Mononuclear cell (primary cell): Measurements from ENCODE around the gene CBX4. TPM values are rescaled to one million over a fixed set of nuclear protein-coding genes. Genes with fewer than 3 reads are reported as not detected.

Experiments
- H3K27me3 ChIP-seq: 2 replicates; pipeline ENCODE4 v1.6.0; 2011; ENCODE audit warnings: low read length, control low read depth; ENCODE audit not compliant: insufficient read depth
- H3K4me1 ChIP-seq: 2 replicates; pipeline ENCODE4 v1.5.1; 2011; ENCODE audit warnings: mild to moderate bottlenecking, low read length, control low read depth; ENCODE audit not compliant: insufficient read depth
- H3K4me3 ChIP-seq: 2 replicates; pipeline ENCODE4 v1.5.1; 2011; ENCODE audit warnings: mild to moderate bottlenecking, low read length, moderate library complexity
- H3K9me3 ChIP-seq: 2 replicates; pipeline ENCODE4 v1.5.1; 2011; ENCODE audit warnings: low read depth, mild to moderate bottlenecking, control low read depth, low read length
- total RNA-seq: library from RNA; depleted of rRNA; stranded (reverse); fragments of >200 nt; gene quantifications from one replicate; pipeline ENCODE4 v1.2.3, GENCODE V29; 2012

CBX4 gene
- total RNA-seq, 1 donor = 77.2 TPM

DNA sequence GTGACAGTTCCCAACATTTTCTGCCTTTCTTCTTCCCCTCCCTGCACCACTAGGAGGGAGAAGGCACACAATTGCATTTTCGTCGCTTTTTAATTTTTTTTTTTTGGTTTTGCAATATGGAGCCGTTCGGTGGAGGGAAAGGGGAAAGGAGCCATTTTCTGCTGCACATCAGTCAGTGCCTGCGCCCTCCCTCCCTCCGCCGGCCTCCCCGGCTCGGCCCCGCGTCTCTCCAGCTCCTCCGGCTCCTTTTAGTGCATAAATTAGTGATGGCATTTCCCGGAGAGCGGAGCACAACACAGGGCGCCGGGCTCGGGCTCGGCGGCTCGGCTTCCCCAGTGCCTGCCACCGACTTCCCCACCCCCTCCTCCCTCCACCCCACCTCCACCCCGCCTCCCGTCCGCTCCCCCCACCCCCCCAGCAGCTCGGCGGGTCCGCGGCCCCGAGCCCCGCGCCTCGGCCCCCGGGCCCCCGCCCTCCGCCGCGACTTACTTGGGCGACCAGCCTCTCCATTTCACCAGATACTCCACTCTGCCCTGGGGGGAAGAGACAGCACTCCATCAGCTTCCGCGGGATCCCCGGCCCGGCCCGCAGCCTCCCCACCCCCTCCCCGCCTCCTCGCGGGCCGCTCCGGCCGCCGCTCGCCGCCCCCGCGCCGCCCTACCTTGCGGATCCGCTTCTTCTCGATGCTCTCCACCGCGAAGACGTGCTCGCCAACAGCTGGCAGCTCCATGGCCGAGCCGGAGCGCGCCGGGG is 542 bp downstream of the CBX4 start:
- Histone ChIP-seq H3K9me3 (no peaks in the 10 kb centered on the region), H3K4me1 (peaks cover 73% of the 10 kb centered on the region), H3K27me3 (peaks cover 35% of the 10 kb centered on the region), H3K4me3 (peak overlapping the region; percentile 73)

DNA sequence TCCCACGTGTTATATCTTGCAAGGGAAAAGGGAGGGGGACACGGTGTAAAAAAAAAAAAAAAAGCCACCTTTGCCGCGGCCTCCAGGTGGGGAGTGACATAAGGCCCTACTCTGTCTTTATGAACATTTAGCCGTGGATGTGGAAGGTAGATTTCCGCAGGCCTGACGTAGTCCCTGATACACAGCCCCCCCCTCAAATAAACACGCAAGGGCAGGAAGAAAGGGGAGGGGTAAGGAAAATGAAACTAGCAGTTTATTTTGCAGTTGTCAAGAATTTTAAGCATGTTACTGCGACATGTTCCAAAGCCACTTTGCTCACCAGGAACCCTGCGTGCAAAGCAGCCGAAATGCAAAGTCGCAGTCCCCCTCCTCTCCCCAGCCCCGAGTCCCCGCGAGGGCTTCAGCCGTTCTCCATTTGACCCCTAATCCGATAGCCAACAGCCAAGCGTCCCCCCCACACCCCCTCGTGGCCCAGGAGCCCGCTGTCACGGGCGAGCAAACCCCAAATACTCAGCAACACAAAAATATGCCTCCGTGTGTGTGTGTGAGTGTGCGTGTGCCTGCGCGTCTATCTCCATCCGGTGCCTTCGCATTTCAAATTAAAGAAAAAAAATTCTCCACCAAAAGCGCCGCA is 1.2 kb downstream of the CBX4 start:
- Histone ChIP-seq H3K9me3 (no peaks in the 10 kb centered on the region), H3K4me1 (peaks cover 69% of the 10 kb centered on the region), H3K4me3 (peak overlapping the region; percentile 73), H3K27me3 (peaks cover 31% of the 10 kb centered on the region)

DNA sequence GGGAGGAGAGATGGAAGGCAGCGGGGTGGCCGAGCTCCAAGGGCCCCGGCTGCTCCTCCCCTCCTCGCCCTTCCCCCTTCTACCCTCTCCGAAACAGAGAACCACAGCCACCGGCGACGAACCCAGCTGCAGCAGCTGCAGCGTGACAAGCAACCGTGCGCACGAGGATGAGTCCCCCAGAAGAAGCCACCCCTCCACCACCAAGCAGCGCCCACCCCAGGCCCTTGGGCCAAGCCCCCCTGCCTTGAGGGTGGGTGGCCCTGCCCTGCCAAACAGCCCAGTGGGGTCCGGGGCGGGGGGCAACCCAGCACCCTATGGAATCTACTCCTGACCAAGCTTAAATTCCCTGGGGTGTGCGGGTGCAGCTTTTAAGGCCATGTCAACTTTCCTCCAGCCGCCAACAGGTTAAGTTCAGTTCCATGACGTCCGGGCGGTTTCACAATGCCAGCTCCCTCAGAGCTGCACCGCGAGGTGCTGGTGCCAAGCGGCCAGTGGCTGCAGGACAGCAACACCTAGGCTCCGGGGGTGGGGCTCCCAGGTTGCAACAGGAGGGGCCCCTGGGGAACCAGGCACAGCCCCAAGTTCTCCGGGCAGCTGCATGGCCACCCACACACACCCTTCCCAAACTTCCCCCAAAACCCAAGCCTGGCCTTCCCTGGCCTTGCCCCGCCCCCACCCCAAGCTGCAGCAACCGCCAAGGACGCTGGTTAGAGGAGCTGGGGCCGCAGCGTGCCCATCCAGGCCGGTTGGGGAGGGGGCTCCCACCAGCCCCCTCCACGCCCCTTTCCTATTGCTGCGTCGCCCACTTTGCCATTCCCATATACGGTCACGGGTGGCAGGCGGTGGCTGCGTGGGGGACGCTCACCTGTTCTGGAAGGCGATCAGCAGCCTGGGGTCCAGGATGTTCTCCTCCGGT is 2.0 kb downstream of the CBX4 start:
- no peaks in the 10 kb centered on the region for H3K9me3 ChIP-seq
- H3K27me3 ChIP-seq = peaks cover 23% of the 10 kb centered on the region
- H3K4me1 ChIP-seq = peaks cover 68% of the 10 kb centered on the region
- H3K4me3 ChIP-seq = peak overlapping the region; percentile 73

DNA sequence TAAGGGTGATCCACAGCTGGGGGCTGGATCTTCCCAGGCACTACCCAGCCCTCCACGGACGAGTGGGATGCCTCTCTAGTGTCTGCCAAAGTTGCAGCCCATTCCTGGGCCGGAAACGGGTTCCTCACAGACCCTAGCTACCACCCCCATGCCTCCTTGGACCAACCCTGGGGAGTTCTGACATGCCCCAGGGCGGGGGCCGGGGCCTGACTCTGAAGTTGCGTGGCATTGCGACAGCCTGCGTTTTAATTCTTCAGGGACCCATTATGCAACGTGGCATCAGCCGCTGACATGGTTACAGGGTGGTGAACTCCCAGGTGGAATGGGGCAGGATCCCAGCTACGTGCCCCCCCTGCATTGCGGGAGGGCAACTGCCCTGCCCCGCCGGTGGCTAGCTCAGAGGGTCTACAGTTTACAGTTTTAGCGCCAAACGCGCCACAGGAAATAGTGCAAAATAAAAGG is 2.7 kb downstream of the CBX4 start:
- Histone ChIP-seq H3K4me3 (peak overlapping the region; percentile 73), H3K4me1 (peaks cover 61% of the 10 kb centered on the region), H3K9me3 (no peaks in the 10 kb centered on the region), H3K27me3 (peaks cover 16% of the 10 kb centered on the region)

DNA sequence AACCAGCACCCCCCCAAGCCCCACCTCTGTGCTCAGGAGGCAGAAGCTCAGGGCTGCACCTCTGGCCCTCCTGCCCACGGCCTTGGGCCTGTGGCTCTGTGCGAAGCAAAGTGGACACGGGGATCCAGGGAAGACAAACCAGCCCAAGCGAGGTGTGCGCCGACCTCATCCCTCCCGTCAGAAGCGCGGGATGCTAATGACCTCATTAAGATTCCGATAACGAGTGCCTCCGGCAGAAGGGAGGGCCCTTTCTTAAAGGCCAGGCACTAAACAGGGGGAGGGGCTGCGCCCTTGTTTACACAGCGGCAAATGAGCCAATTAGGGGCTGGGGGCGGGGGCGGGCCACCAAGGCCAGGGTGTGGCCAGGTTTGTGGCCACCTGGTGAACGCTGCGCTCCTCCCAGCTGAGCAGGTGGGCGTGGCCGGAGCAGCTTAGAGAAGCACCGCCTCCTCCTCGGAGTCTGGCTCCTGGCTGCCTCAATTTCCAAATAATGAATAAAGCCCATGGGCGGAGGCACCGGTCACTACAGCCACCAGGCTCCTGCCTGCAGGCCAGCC is 3.2 kb downstream of the CBX4 start:
- Histone ChIP-seq H3K4me1 (peaks cover 56% of the 10 kb centered on the region), H3K9me3 (no peaks in the 10 kb centered on the region), H3K4me3 (no peak overlapping the region), H3K27me3 (peaks cover 11% of the 10 kb centered on the region)

DNA sequence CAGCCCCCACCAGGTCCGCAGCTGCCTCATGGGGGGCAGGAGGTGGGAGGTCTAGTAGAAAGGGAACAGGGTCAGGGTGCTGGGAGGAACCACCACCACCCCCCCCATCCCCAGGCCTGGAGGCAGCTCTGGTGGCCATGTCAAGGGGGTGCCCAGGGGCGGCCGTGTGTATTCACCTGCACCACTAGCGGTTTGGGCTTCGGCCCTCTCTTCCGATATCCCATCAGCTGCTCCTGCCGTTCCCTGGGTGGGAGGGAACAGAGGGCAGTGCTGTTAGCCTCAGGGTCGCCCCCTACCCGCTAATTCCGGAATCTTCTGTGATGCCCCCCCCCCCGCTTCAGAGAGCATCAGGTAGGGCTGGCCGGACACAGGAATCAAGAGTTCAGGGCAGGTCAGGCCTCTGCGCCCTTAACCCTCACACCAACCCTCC is 3.8 kb downstream of the CBX4 start:
- Histone ChIP-seq H3K4me3 (no peak overlapping the region), H3K4me1 (peaks cover 51% of the 10 kb centered on the region), H3K9me3 (no peaks in the 10 kb centered on the region)

DNA sequence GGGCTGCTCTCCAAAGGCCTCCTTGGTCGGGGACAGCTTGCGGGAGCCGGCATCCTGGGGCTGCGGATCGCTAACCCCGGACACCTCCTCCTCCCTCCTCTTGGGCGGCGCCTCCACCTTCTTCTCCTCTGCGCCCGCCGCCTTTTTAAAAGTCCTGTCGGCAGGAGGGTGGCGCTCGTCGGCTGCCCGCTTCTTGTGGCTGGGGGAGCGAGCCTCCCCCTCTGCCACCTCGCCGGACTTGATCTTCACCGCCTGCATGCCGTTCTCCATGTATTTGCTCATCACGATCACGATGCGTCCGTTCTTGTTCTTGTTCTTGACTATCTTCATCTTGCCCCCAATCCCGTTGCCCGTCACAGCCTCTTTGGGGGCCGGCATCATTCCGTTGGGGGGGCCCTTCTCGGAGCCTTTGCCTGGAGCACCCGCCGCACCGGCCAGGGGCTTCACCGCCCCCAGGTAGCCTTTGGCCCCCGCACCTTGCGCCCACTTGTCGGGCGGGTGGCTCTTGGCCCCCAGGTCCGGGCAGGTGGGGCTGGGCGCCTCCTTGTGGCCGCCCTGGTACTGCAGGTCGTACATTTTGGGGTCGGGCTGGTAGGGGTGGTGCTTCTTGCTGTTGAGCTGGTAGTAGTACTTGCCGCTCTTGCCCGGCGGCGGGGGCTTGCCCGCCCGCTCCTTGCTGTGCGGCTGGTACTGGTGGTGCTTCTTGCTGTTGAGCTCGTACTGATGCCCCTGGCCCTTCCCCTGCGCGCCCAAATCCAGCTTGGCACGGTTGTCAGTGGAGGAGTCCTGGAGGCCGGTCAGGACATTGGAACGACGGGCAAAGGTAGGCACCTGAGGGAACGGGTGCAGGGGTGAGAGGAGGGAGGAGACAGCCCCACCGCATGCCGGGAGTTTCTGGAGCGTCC is 4.4 kb downstream of the CBX4 start:
- Histone ChIP-seq H3K27me3 (peaks cover 1% of the 10 kb centered on the region), H3K9me3 (no peaks in the 10 kb centered on the region), H3K4me3 (no peak overlapping the region), H3K4me1 (peaks cover 44% of the 10 kb centered on the region)

More for the DNA sequence above, 3.8 kb downstream of the CBX4 start:
- peaks cover 7% of the 10 kb centered on the region for H3K27me3 ChIP-seq

DNA sequence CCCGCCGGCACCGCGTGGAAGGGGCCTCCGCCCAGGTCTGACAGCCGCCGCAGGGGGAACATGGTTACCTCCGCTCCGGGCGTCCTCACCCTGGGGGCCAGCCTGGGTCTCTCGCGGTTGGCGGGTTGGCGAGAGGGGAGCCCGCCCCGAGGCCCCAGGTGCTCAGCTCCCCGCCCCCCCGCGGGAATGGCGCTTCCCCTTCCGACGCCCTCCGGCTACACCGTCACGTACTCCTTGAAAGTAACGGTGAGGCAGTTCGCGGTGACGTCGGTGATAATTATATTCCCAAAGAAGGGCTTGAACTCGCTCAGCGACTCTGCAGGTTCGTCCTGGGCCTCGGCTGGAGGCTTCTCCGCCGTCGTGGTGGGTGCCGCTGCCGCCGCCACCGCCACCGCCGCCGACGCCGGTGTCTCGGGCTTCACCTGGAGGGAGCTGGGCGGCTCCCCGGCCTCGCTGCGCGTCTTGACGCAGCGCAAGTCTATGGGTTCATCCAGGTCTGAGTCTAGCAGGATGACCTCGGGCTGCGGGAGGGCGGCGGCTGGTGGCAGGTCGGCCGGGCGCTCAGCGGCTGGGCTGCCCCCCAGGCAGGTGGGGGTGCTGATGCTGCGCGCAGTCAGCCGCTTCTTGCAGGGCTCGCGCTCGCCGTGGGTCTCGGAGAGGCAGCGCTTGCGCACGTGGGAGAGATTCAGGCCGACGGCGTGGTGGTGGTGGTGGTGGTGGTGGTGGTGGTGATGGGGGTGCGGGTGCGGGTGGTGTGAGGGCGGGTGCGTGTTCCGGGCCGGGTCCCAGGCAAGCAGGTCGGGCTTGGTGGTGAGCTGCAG is 5.3 kb downstream of the CBX4 start:
- Histone ChIP-seq H3K4me3 (no peak overlapping the region), H3K27me3 (no peaks in the 10 kb centered on the region), H3K9me3 (no peaks in the 10 kb centered on the region), H3K4me1 (peaks cover 46% of the 10 kb centered on the region)

DNA sequence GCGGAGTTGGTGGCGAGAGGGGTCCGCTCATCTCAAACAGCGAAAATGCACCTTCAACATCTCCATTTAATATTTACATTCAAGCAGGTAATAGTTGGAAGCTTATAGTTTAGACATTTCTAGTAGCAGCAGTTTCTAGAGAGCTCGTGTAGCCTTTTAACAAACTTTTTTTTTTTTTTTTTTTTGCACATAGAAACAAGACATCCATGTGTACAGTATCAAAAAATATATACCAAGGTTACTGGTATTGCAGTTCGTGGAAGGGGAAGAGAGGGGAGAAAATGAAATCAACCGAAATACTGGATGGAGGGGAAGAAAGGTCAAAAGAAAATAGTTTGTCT is 6.2 kb downstream of the CBX4 start:
- Histone ChIP-seq H3K27me3 (no peaks in the 10 kb centered on the region), H3K4me1 (peaks cover 45% of the 10 kb centered on the region), H3K9me3 (no peaks in the 10 kb centered on the region), H3K4me3 (no peak overlapping the region)

DNA sequence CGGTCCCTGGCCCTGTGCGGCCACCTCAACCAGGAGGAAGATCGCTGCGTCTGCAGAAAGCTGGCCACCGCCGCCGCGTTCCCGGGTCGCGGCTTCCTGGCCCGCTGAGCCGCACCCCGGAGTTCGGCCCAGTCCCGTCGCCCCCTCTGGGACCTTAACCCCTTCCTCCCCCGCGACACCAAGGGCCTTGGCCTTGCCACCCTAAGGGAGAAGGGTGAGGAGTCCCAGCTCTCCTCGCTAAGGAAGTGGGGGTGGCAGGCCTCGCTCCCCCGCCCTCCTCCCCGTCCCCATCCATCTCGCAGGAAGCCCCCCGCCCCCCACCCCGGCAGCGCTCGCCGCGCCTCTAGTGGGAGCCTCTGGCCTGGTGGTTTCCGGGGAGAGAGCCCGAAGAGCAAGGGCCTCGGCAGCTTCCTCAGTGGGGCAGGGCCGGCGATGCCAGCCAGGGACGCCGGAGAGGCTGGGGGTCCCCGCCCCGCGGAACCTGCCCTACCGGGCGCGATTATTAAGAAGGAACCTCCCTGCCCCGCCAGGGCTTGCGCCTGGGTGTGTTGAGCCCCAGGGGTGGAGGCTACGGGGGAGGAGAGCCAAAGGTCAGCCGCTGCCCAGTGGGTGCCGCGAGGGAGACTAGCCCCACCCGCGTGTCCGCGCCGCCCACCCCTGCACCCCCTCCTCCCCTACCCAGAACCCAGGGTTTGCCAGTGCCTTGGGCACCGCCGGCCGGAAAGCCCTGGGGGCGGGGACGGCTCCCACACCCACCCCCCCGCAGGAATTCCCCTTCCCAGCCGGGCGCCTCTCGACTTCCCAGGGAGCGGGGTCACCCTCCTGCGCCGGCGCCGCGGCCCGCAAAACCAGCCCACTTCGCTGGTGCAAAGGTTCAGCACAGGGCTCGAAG is 6.8 kb downstream of the CBX4 start:
- Histone ChIP-seq H3K27me3 (no peaks in the 10 kb centered on the region), H3K4me1 (peaks cover 39% of the 10 kb centered on the region), H3K4me3 (no peak overlapping the region), H3K9me3 (no peaks in the 10 kb centered on the region)

DNA sequence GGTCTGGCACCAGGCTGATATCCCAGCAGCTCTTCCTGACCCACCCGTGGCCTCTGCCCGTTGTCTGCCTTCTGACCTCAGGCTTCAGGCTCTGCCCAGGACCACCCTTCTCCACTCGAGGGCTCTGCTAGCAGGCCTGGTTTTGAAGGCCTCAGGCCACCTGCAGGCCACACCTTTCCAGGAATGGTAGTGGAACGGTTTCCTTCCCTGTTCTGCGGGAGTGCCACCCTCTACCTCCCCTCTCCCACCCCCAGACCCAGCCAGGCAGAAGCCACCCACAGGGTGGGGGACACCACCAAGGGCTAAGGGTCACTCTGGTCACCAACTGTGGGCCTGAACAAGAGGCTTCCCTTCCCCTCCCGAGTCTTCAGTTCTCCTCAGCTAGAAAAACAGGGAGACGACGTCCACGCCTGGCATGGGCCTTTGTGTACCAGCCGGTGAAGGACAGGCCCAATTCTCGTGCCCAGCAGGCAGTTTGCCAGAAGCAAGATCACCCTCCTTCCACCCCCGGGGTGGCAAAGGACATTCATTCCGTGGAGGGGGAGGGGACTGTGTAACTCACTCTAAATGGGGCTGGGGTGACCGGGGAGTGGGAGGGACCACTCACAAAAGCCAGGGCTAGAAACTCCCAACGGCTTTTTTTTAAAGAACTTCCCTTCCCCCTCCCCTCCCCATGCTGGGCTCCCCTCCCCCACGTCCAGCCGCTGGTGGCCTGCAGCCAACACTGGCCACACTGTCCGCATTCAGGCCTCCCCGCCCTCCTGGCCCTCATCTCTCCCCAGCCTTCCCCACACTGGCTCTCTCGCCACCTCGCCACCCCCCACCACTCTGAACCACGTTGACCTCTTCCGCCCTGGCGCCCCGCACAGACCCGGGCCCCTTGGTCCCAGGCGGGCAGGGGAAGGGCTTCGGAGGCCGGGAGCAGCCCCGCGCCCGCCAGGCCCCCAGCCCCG is 7.7 kb downstream of the CBX4 start:
- Histone ChIP-seq H3K4me1 (peaks cover 33% of the 10 kb centered on the region), H3K27me3 (no peaks in the 10 kb centered on the region), H3K9me3 (no peaks in the 10 kb centered on the region), H3K4me3 (no peak overlapping the region)

DNA sequence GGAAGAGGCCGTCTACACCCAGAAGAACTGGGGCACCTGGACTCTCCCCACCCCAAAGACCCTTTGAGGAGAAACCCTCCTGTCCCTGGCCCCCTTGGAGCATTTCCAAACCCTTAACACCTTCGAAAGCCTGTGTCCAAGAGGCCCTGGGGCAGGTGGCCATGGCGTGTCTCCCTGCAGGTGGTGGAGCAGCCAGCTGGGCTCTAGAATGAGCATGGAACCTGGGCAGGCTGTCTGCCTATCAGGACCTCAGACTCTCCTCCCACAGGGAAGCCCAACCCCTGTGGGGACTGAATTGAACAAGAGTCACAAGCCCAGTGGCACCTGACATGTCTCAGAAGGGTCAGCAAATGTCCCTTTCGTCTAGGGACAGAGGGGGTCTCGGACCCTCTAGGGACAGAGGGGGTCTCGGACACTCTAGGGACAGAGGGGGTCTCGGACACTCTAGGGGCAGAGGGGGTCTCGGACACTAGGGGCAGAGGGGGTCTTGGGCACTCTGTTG is 8.4 kb downstream of the CBX4 start:
- no peak overlapping the region for H3K4me3 ChIP-seq
- peaks cover 33% of the 10 kb centered on the region for H3K4me1 ChIP-seq
- H3K27me3 ChIP-seq = no peaks in the 10 kb centered on the region
- no peaks in the 10 kb centered on the region for H3K9me3 ChIP-seq
